Prostate gland (tissue), 2 donors: ENCODE measurements around the gene SLCO3A1. TPM values are rescaled to one million over a fixed set of nuclear protein-coding genes. Genes with fewer than 3 reads are reported as not detected.

Source experiments
- DNase-seq: peaks from one replicate; pipeline ENCODE4 v3.0.0-alpha.2; 2019; ENCODE audit warnings: low spot score
- H3K27ac ChIP-seq, 2 donors: fragments of 200-600 bp; sonication (generic); 2 replicates each; pipeline ENCODE4 v1.5.1; 2017 to 2019
- H3K27me3 ChIP-seq: fragments of 200-600 bp; sonication (generic); replicated peaks from 2 replicates; pipeline ENCODE4 v1.5.1; 2019; ENCODE audit not compliant: insufficient read depth
- H3K36me3 ChIP-seq, 2 donors: fragments of 200-600 bp; sonication (generic); 1 replicate in 1 of 2; 2 replicates in 1 of 2; pipeline versions ENCODE4 v1.5.1 to v1.8.1; 2017 to 2019
- H3K4me1 ChIP-seq: fragments of 200-600 bp; sonication (generic); replicated peaks from 2 replicates; pipeline ENCODE4 v1.5.1; 2019
- H3K4me3 ChIP-seq, 2 donors: fragments of 200-600 bp; sonication (generic); 2 replicates each; pipeline ENCODE4 v1.5.1; 2017 to 2019
- H3K9me3 ChIP-seq: fragments of 200-600 bp; sonication (generic); 2 replicates; pipeline ENCODE4 v1.5.1; 2017
- CTCF ChIP-seq, 4 experiments: fragments of 200-600 bp in 2 of 4; fragments of 450-650 bp in 2 of 4; sonication (generic) in 2 of 4; IDR thresholded peaks; 1 replicate in 3 of 4; 2 replicates in 1 of 4; pipeline ENCODE4 v1.5.1; 2016 to 2019; ENCODE audit warnings: antibody characterized with exemption in 4 of 4, mild to moderate bottlenecking in 2 of 4, moderate library complexity in 2 of 4
- POLR2A ChIP-seq: fragments of 450-650 bp; IDR thresholded peaks from one replicate; pipeline ENCODE4 v1.6.1; 2016; ENCODE audit warnings: antibody characterized with exemption, mild to moderate bottlenecking
- POLR2AphosphoS5 ChIP-seq: sonication (generic); formaldehyde crosslinking; IDR thresholded peaks from one replicate; pipeline ENCODE4 v1.6.1; 2017; ENCODE audit warnings: antibody characterized with exemption
- WGBS: methylation state at CpG from one replicate; pipeline ENCODE4 v1.1.5; 2018; 5-methylcytosine and 5-hydroxymethylcytosine counted together
- intact Hi-C: fragments of 100-400 bp; cut with DNase I; formaldehyde crosslinking; loops from one replicate; pipeline ENCODE4 v1.14.2; 2022
- total RNA-seq, 2 donors: library from RNA; depleted of rRNA; stranded (reverse); fragments of >200 nt; gene quantifications; one replicate each; pipeline ENCODE4 v1.1.0, GENCODE V29; 2016

The SLCO3A1 gene
- total RNA-seq, 2 donors from 2014 or later: 7.4 to 35.3 TPM

DNA sequence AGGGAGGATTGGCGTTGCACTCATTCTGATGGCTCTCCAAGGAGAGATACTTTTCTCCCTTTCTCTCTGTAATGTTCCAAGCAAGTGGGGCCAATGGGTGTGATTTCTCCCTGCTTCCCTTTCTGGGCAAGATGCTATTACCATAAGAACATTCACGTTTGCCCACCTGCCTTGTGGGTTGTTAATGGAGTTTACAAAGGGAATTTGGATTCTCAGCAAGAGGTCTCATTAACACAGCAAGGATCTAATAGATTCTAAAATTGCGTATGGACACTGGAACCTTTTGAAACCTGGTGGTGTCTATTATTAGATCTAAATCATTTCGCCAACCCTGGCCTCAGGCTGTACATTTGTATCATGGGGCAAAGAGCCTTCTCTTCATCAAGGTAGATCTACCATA lies 74.1 kb downstream of the SLCO3A1 start:
- Histone ChIP-seq H3K4me1 (peaks cover 2% of the 10 kb centered on the region), H3K27ac (no peak overlapping the region), H3K4me3 (no peak overlapping the region), H3K9me3 (no peaks in the 10 kb centered on the region), H3K36me3 (no peaks in the 10 kb centered on the region), H3K27me3 (no peaks in the 10 kb centered on the region)
- no peak for DNase-seq
- no peak for TF ChIP-seq CTCF (IDR thresholded peaks at IDR 0.05)
- no peak for TF ChIP-seq POLR2A
- no peak for TF ChIP-seq POLR2AphosphoS5
- 58% methylated on average over 4 of the region's 4 CpGs for WGBS
- intact Hi-C loops: no loop called here

GRCh38 chr15:91928675-91929074 lies 75.2 kb downstream of the SLCO3A1 start:
- H3K27ac ChIP-seq: no peak overlapping the region
- no peaks in the 10 kb centered on the region for H3K36me3 ChIP-seq
- H3K4me3 ChIP-seq: no peak overlapping the region
- DNase-seq: no peak
- no peaks in the 10 kb centered on the region for H3K27me3 ChIP-seq
- intact Hi-C loops: no loop called here
- H3K9me3 ChIP-seq: no peaks in the 10 kb centered on the region
- TF ChIP-seq POLR2AphosphoS5 (no peak), CTCF (IDR thresholded peaks at IDR 0.05) (no peak), POLR2A (no peak)
- WGBS: 77% methylated on average over 6 of the region's 6 CpGs
- peaks cover 2% of the 10 kb centered on the region for H3K4me1 ChIP-seq

- no peaks in the 10 kb centered on the region for H3K27me3 ChIP-seq
- H3K4me1 ChIP-seq: peaks cover 2% of the 10 kb centered on the region
- H3K4me3 ChIP-seq: no peak overlapping the region
- no peaks in the 10 kb centered on the region for H3K36me3 ChIP-seq
- no peaks in the 10 kb centered on the region for H3K9me3 ChIP-seq
- no peak for DNase-seq
- 87% methylated on average over 2 of the region's 2 CpGs for WGBS
- no peak for TF ChIP-seq POLR2AphosphoS5
- TF ChIP-seq POLR2A: no peak
- no peak overlapping the region for H3K27ac ChIP-seq
- intact Hi-C loops: no loop called here
These were observed 76.0 kb downstream of the SLCO3A1 start for GRCh38 chr15:91929509-91929908.

GRCh38 chr15:91930092-91930491 lies 76.6 kb downstream of the SLCO3A1 start:
- no peaks in the 10 kb centered on the region for H3K27me3 ChIP-seq
- H3K4me1 ChIP-seq: peaks cover 2% of the 10 kb centered on the region
- no peaks in the 10 kb centered on the region for H3K36me3 ChIP-seq
- DNase-seq: no peak
- WGBS: 95% methylated on average over 2 of the region's 2 CpGs
- H3K27ac ChIP-seq: no peak overlapping the region
- intact Hi-C loops: no loop called here
- no peaks in the 10 kb centered on the region for H3K9me3 ChIP-seq
- TF ChIP-seq POLR2AphosphoS5 (no peak), CTCF (IDR thresholded peaks at IDR 0.05) (no peak), POLR2A (no peak)
- H3K4me3 ChIP-seq: no peak overlapping the region

DNA sequence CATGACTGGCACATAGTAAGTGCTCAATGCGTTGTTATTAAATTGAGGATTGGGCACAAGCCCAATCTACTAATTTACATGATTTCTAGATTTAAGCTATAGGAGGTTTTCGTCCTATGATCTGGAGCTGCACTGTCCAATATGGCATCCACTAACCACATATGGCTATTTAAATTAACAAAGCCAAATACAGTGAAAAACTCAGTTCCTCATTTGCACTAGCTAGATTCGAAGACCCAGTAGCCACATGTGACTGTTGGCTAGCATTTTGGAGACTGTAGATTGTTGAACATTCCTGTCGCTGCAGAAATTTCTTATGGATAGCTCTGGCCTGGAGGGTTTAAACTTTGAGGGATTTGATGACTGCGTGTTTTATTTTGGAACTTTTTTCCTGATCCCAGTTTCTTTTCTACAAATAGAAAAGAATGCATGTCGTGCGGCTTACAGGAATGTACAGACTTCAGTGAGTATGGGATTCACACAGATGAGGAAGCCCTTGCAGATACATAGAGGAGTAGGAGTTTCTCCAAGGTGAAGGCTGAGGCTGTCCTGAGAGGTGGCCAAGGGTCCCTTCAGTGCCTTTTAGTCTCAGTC lies 82.8 kb downstream of the SLCO3A1 start:
- DNase-seq: no peak
- intact Hi-C loops: no loop called here
- no peak overlapping the region for H3K27ac ChIP-seq
- no peak for TF ChIP-seq POLR2A
- no peak for TF ChIP-seq POLR2AphosphoS5
- TF ChIP-seq CTCF (IDR thresholded peaks at IDR 0.05): no peak
- no peaks in the 10 kb centered on the region for H3K36me3 ChIP-seq
- no peaks in the 10 kb centered on the region for H3K27me3 ChIP-seq
- WGBS: 85% methylated on average over 7 of the region's 7 CpGs
- no peaks in the 10 kb centered on the region for H3K4me1 ChIP-seq
- no peak overlapping the region for H3K4me3 ChIP-seq
- no peaks in the 10 kb centered on the region for H3K9me3 ChIP-seq
